Fibroblast of villous mesenchyme (primary cell): ENCODE data around the gene CD6. TPM values are rescaled to one million over a fixed set of nuclear protein-coding genes. Genes with fewer than 3 reads are reported as not detected.
A peak's percentile ranks its signal among the peaks of the same experiment; 100 is the strongest.

Experiments
- DNase-seq: peaks from one replicate; pipeline ENCODE4 v3.0.0-alpha.2; 2010; ENCODE audit warnings: low read depth
- H3K4me3 ChIP-seq: 2 replicates; pipeline ENCODE4 v1.5.1; 2011; ENCODE audit warnings: low read depth, mild to moderate bottlenecking, low read length
- total RNA-seq: library from RNA; depleted of rRNA; stranded (reverse); fragments of >200 nt; gene quantifications from 2 replicates; pipeline ENCODE4 v1.2.3, GENCODE V29; 2012
- TF ChIP-seq, protein P1 (sequence below): IDR thresholded peaks from 2 replicates; pipeline ENCODE4 v1.5.1; 2012; ENCODE audit warnings: low read depth, mild to moderate bottlenecking, low read length; ENCODE audit not compliant: insufficient read depth

The CD6 gene
- total RNA-seq, 1 donor = not detected

- peak; percentile 22 for DNase-seq
- TF ChIP-seq, protein P1, sequence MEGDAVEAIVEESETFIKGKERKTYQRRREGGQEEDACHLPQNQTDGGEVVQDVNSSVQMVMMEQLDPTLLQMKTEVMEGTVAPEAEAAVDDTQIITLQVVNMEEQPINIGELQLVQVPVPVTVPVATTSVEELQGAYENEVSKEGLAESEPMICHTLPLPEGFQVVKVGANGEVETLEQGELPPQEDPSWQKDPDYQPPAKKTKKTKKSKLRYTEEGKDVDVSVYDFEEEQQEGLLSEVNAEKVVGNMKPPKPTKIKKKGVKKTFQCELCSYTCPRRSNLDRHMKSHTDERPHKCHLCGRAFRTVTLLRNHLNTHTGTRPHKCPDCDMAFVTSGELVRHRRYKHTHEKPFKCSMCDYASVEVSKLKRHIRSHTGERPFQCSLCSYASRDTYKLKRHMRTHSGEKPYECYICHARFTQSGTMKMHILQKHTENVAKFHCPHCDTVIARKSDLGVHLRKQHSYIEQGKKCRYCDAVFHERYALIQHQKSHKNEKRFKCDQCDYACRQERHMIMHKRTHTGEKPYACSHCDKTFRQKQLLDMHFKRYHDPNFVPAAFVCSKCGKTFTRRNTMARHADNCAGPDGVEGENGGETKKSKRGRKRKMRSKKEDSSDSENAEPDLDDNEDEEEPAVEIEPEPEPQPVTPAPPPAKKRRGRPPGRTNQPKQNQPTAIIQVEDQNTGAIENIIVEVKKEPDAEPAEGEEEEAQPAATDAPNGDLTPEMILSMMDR = no peak
- H3K4me3 ChIP-seq = no peak overlapping the region
These were observed 12.0 kb upstream of the CD6 start for GRCh38 chr11:60959431-60959830.

GRCh38 chr11:60960405-60960804 lies 11.1 kb upstream of the CD6 start:
- TF ChIP-seq, protein P1 = no peak
- no peak overlapping the region for H3K4me3 ChIP-seq
- no peak for DNase-seq

DNA sequence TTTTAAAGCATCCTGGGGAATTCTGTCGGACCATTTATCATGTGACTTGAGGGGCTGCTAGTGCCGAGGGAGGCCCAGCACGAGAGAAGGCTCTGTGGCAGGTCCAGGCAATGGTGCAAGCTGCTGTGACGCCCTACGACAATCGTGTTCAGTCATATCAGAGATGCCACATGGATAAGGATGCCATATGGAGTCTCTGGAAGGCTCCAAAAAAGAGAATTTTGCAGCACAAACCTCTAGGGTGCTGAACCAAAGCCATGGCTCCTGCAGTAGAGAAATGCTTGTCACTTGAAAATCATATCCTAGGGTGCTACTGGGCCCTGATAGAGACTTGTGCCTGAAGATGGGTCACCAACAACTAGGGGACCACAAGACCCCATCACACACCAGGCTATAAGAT lies 6.7 kb upstream of the CD6 start:
- TF ChIP-seq, protein P1 = no peak
- no peak for DNase-seq
- H3K4me3 ChIP-seq = no peak overlapping the region

DNA sequence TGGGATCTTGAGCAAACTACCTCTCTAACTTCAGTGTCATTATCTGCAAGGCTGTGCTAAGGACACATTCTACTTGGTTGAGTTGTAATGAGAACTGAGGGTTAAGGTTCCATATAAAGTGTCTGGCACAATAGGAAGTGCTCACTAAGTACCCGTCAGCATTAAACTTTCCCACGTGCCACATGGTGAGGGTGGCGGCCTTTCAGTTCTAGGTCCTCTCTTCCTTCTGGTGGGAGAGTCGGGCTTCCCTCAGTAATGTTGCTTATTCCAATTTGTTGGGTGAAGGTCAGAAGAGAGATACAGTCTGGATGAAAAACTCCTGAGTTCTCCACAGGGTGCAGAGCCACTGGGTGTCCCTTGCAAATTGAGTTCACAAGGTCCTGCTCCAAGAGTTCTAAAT lies 4.6 kb upstream of the CD6 start:
- TF ChIP-seq, protein P1 = no peak
- no peak overlapping the region for H3K4me3 ChIP-seq
- DNase-seq = no peak

GRCh38 chr11:60968223-60968622 lies 3.3 kb upstream of the CD6 start:
- no peak for DNase-seq
- TF ChIP-seq, protein P1 = no peak
- H3K4me3 ChIP-seq = no peak overlapping the region

- TF ChIP-seq, protein P1 = peak; percentile 87
- DNase-seq = peak; percentile 35
- H3K4me3 ChIP-seq = no peak overlapping the region
These were observed 1.1 kb upstream of the CD6 start for GRCh38 chr11:60970369-60970774.

DNA sequence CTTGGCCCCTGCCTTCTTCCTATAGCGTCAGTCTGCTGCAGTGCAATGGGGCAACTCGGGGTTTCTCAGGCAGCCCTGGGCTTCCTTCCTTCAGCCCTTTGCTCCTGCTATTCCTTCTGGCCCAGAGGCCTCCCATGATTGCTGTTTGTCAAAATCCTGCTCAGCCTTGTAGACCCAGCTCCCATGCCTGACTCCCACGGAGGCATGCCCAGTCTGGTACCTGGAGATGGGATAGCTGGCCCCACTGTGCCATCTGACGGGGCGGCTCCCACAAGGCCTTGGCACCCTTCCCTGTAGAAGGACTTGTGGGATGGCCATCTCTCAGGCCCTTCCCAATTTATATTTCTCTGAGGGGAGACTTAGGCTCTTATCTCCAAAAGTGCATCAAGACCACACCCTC lies 590 bp upstream of the CD6 start:
- no peak overlapping the region for H3K4me3 ChIP-seq
- TF ChIP-seq, protein P1 = no peak
- DNase-seq = no peak
